Fibroblast of peridontal ligament (primary cell): ENCODE data around the gene ITGB2.

Experiments
- DNase-seq: peaks from one replicate; pipeline ENCODE4 v3.0.0-alpha.2; 2010; ENCODE audit errors: extremely low read depth

ITGB2 gene

GRCh38 chr21:44955141-44955797 is 34.6 kb upstream of the ITGB2 start:
- DNase-seq, result no peak

GRCh38 chr21:44954281-44954771 is 33.6 kb upstream of the ITGB2 start:
- DNase-seq, result no peak

- DNase-seq, result no peak
Measured at GRCh38 chr21:44953628-44954021, 32.9 kb upstream of the ITGB2 start.

GRCh38 chr21:44952929-44953627 is 32.4 kb upstream of the ITGB2 start:
- no peak for DNase-seq

- no peak for DNase-seq
Measured at GRCh38 chr21:44952116-44952928, 31.6 kb upstream of the ITGB2 start.

- DNase-seq, result no peak
Measured at GRCh38 chr21:44951186-44951915, 30.7 kb upstream of the ITGB2 start.

GRCh38 chr21:44950351-44950750 is 29.7 kb upstream of the ITGB2 start:
- no peak for DNase-seq

- peak; percentile 55 for DNase-seq
Measured at GRCh38 chr21:44949779-44950198, 29.1 kb upstream of the ITGB2 start.

GRCh38 chr21:44949161-44949778 is 28.6 kb upstream of the ITGB2 start:
- no peak for DNase-seq

- no peak for DNase-seq
Measured at GRCh38 chr21:44948426-44949120, 27.9 kb upstream of the ITGB2 start.

GRCh38 chr21:44947930-44948331 is 27.2 kb upstream of the ITGB2 start:
- no peak for DNase-seq

GRCh38 chr21:44947111-44947929 is 26.6 kb upstream of the ITGB2 start:
- DNase-seq, result no peak

GRCh38 chr21:44946254-44947041 is 25.7 kb upstream of the ITGB2 start:
- no peak for DNase-seq

GRCh38 chr21:44944596-44944995 is 23.9 kb upstream of the ITGB2 start:
- DNase-seq, result no peak

- no peak for DNase-seq
Measured at GRCh38 chr21:44943686-44944550, 23.2 kb upstream of the ITGB2 start.

- DNase-seq, result no peak
Measured at GRCh38 chr21:44943005-44943685, 22.4 kb upstream of the ITGB2 start.

- DNase-seq, result no peak
Measured at GRCh38 chr21:44942566-44942965, 21.9 kb upstream of the ITGB2 start.

GRCh38 chr21:44941567-44941966 is 20.9 kb upstream of the ITGB2 start:
- DNase-seq, result no peak
